Left renal pelvis (tissue), 4 donors: ENCODE data around the gene THEMIS2. TPM values are rescaled to one million over a fixed set of nuclear protein-coding genes. Genes with fewer than 3 reads are reported as not detected.
A peak's percentile ranks its signal among the peaks of the same experiment; 100 is the strongest.

Experiments used
- DNase-seq, 4 donors: peaks; one replicate each; pipeline ENCODE4 v3.0.0-alpha.2; 2013; ENCODE audit warnings: low read depth in 4 of 4, low spot score in 3 of 4
- polyA plus RNA-seq, 4 donors: library from polyadenylated mRNA; unstranded; fragments of 120-200 nt; gene quantifications; one replicate each; pipeline ENCODE4 v1.2.1, GENCODE V29; 2013; ENCODE audit not compliant: insufficient read length in 4 of 4

THEMIS2 gene
- polyA plus RNA-seq, 4 donors, result 3.4 to 4.2 (median 3.5) TPM

DNA sequence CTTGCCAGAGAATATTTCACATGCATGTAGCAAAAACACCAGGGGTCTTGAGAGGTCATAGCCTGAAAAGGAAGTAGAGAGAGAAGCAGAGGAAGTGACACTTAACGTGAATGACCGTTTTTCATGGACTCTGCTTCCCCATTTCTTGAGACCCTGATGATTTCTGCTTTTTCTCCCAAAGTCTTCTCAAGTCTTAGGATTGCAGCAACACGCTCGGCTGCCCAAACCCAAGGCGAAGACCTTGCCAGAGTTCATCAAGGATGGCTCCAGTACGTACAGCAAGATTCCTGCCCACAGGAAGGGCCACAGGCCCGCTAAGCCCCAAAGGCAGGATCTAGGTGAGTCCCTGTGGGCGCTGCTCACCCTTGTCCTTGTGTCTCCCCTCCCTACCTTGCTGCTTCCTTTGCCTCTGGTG is 12.8 kb downstream of the THEMIS2 start:
- no peak for DNase-seq

DNA sequence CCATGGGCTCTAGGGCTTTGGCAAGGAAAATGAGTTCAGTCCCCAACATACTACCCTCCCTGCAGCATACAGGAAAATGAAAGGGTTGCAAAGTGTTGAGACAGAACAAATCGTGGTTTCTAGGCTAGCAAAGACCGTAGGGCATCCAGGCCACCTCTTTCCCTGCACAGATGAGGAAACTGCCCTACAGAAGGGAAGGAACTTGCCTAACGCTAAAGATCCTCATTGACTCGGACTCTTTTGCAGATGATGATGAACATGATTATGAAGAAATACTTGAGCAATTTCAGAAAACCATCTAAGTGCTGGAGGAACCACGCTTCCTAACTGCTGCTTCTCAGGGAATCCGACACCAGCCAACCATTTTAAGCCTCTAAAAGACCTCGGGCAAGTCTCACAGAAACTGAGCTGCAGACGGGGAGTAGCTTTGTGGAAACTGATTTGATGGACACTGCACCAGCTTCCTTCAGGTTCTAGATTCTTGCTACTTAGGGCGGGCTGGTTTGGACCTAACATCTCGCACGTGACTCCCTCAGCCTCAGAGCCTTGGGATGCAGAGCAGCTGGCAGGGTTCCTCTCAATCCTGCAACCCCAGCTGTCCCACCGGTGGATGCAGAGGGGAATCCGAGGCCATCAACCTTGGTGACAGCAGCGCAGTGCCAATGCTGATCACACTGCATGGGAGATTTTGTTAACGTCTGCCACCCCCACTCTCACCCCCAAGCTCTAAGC is 13.4 kb downstream of the THEMIS2 start:
- no peak for DNase-seq

DNA sequence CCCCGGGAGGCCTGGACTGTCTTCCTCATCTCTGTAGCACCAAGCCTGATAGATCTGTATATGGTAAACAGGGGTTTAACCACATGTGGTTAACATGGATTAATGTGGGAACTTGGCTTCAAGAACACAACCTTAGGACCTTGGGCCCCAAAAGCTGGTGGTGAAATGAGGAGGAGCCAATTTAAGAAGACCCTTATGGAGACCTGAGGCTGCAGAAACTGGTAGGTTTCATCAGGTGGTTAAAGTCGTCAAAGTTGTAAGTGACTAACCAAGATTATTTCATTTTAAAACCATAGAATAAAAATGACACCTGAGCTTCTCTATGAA is 14.0 kb downstream of the THEMIS2 start:
- no peak for DNase-seq

GRCh38 chr1:27886744-27887143 is 14.4 kb downstream of the THEMIS2 start:
- DNase-seq, result no peak

DNA sequence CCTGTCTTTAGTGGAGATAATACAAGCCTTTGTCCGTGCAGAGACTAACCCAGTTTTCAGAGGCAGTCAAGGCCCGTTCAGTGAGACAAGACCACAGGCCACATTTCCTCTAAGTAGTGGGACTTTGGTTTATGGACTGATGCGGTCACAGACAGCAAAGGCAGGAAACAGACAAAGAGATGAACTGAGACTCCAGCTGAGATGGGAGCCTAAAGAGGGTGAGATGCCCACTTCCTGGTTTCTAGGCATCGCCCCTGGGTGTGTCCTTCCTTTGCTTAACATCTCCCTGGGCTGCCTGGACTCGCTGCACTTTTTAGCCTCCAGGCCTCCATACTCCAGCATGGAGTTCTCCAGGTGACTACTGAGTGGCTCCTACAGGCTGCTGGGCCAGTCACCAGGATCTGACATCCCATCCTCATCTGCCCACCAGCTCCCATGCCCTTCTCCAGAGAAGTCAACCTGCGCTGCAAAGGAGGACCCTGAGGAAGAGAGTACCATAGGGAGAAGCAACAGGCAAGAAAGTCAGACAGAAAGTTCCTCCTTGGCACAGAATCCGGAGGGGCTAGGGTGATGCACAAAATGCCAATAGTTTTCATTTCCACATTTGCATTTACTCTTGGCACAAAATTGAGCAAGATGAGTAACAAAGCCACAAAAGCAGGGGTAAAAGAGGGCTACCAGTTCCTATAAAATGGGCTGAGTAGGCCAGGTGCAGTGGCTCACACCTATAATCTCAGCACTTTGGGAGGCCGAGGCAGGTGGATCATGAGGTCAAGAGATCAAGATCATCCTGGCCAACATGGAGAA is 15.1 kb downstream of the THEMIS2 start:
- DNase-seq, result no peak

DNA sequence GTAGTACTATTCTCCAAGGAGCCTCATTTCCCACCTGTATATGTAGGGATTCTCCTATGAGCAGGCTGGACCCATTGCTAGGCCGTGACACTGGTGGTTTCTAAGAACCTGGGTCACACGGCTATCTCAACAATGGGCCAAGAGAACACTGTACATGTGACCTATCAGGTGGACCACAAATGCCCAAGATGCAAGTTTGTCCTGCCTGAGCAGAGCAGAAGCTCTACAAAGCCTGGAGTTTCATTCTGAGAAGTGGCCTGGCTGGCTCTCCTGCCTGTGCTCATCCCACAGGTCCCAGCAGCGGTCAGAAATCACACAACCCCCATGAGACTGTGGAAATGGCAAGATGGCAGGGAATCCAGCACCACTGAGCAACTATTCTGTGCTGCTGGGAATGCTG is 17.2 kb downstream of the THEMIS2 start:
- no peak for DNase-seq

DNA sequence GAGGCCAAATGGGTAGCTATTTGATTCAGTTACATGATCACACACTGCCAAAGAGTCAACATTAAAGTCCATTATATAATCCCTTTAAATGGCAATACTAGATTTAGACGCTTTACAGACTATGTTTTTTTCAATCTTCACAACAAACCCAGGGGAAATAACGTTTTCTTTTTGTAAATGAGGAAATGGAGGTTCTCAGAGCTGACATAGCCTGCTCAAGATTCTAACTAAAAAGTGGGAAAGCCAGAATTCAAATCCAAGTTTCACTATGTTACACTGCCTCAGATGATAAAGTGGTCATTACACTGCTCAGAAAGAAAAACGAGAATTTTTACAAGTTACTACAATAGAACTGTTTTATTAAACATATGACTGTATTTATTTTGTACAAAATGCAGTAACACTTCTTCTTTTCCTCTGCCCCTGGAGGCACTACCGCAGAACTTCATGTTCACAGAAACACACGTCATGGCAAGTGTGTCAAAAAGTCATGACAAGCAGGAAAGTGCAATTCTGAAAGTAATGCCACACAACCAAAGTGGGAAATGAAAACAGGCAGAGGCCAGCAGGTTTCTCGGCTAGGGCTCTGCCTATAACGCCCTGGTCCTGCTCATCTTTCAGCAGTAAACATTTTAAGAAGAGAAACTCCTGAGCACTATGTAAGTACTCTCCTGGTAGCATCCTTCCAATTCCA is 19.0 kb downstream of the THEMIS2 start:
- DNase-seq, result no peak

DNA sequence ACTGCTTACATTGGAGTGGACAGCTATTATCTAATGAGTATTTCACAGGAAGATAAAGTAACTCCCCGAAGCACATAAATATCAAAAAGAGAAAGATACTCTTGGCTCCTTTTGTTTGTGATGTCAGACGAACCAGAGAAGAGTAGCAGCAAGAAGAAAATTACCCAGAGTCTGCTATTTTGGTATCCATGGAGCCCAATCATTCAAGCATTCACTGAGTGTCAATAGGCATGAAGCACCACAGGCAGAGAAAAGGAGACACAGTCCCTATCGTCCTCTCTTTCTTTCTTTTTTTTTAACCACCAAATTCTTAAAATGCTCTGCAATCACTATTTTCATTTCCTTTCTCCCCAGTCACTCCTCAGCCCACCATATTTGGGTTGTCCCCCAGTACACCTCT is 22.2 kb downstream of the THEMIS2 start:
- no peak for DNase-seq

GRCh38 chr1:27906759-27907158 is 34.4 kb downstream of the THEMIS2 start:
- DNase-seq, result no peak

GRCh38 chr1:27912429-27912828 is 40.1 kb downstream of the THEMIS2 start:
- DNase-seq, result no peak

GRCh38 chr1:27915082-27915575 is 42.8 kb downstream of the THEMIS2 start:
- no peak for DNase-seq

GRCh38 chr1:27922272-27922671 is 49.9 kb downstream of the THEMIS2 start:
- DNase-seq, result no peak

DNA sequence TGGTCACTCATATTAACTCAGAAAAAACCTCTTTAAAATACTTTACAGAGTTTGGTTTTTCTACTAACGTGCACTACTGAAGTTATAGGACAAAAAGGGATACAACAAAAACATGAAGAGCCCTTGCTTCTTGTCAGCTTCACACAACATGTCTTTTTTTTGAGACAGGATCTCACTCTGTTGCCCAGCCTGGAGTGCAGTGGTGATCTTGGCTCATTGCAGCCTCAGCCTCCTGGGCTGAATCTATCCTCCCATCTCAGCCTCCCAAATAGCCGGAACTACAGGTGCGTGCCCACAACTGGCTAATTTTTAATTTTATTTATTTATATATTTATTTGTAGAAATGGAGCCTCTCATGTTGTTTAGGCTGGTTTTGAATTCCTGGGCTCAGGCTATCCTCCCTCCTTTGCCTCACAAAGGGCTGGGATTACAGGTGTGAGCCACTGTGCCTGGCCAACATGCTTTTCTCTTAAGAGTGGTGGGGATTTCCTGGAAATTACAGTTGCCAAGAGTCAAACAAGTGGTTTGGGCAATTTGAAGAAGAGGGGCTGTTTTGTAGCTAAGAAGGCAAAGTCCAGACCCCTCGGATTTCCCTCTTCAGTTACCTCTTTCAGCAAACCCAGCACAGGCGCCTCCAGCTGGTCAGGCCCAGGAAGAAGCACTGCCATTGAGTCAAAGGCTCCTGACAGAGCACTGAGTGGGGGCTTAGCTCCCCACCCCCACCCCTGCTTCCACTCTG is 56.0 kb downstream of the THEMIS2 start:
- DNase-seq, result no peak

- no peak for DNase-seq
Observed at GRCh38 chr1:27931184-27931583, 58.8 kb downstream of the THEMIS2 start.

GRCh38 chr1:27931759-27932158 is 59.4 kb downstream of the THEMIS2 start:
- no peak for DNase-seq

DNA sequence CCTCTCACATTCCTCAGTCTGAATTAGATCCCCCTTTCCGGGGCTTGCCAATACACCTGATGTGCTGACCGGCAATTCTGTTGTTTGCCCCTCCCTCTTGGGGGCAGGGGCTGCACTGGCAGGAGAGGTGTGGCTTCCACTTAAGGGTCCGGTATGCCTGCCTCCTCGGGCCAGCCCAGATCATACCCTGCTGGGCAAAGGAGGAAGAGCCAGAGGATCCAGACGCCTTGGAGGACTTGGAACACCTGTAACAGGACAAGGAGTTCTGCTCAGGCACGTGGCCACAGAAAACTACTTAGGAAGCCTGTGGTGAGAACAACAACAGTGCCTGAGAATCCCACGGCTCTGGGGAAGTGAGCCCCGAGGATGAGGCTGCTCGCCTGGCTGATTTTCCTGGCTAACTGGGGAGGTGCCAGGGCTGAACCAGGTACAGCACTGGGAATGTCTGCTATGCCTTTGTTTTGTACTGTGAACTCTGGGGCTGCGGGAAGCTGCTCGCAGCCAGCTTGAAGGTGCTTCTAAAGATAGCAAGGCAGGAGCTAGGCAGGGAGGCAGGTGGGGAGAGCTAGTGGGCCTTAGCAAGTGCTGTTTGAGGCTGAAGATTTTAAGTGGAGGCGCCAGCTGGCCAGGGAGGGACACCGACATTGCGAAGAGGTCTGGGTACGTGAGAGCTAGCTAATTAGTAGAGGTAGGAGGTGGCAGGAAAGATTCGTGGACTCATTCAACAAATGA is 62.6 kb downstream of the THEMIS2 start, which contains the start of gene SMPDL3B:
Gene SMPDL3B, plus strand, starts transcription at position 183 of the 732 bp plus-strand sequence. Its CDS starts 184 bp downstream, at position 367.
- DNase-seq, result peak; percentile 23 to 58 (median 41)

DNA sequence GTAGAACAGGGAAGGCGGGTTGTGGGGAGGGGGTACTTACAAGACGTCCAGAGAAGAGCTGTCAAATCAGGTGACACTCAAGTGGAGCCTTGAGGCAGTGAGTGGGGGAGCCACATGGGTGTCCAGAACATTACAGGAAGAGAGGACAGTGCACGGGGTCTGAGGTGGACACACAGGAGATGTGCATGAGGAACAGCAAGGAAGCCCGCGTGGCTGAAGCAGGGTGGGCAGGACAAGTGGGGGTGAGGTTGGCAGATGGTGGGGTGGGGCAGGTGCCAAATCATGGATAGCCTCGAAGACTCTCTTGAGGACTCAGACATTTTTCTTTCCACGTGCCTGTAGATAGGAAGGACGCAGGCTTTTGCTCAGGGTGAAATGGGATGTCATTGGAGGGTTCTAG is 63.4 kb downstream of the THEMIS2 start:
- no peak for DNase-seq
